ENCODE measurements around the gene EVA1B.
A peak's percentile ranks its signal among the peaks of the same experiment; 100 is the strongest.

The EVA1B gene

GRCh38 chr1:36307601-36308330 is 15.7 kb downstream of the EVA1B start:
- Mint-ChIP-seq H3K27ac (no peak overlapping the region), H3K9me3 (no peaks in the 10 kb centered on the region), H3K4me1 (ENCODE audit: low read depth) (peaks cover 43% of the 10 kb centered on the region), H3K36me3 (ENCODE audit: low read depth) (peaks cover 36% of the 10 kb centered on the region), H3K27me3 (no peaks in the 10 kb centered on the region), H3K4me3 (peak overlapping the region; percentile 85)

DNA sequence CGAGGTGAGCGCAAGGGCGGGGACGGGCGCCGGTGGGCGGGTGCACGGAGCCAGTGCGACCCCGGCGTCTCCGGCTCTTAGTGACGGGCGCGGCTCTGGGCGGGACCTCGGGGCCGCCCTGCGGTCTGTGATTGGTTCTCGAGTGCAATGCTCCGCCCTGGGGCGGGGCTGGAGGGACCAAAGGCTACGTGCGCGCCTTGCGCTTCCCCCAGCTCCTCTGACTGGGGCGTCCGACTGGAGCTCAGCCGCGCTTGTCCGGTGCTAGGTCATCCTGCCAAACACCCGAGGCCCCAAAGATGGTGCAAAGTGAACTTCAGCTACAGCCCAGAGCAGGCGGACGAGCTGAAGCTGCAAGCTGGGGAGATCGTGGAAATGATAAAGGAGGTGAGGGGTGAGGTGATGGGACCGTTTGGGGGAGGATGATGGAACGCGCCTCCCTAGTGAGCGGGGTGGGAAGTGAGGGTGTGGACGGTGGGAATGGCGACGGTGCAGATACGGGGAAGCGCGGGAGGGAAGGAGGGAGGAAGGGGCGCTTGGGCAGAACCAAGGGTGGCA is 16.5 kb downstream of the EVA1B start:
- H3K4me1 Mint-ChIP-seq (ENCODE audit: low read depth) = peaks cover 50% of the 10 kb centered on the region
- H3K9me3 Mint-ChIP-seq = no peaks in the 10 kb centered on the region

GRCh38 chr1:36306210-36306901 is 17.1 kb downstream of the EVA1B start, which contains the start of gene SH3D21:
SH3D21 (plus strand) TSS chr1:36306368; CDS start chr1:36306421, 53 bp downstream.
- Mint-ChIP-seq H3K4me1 (ENCODE audit: low read depth) (peaks cover 55% of the 10 kb centered on the region), H3K27ac (peak within 1 kb of the TSS; percentile 87), H3K27me3 (no peaks in the 10 kb centered on the region), H3K36me3 (ENCODE audit: low read depth) (peaks cover 50% of the 10 kb centered on the region), H3K4me3 (peak within 1 kb of the TSS; percentile 85), H3K9me3 (no peaks in the 10 kb centered on the region)

More for the DNA sequence above, 16.5 kb downstream of the EVA1B start:
- peak overlapping the region; percentile 85 for H3K4me3 Mint-ChIP-seq
- H3K27me3 Mint-ChIP-seq = no peaks in the 10 kb centered on the region
- H3K27ac Mint-ChIP-seq = peak overlapping the region; percentile 80
- peaks cover 43% of the 10 kb centered on the region for H3K36me3 Mint-ChIP-seq (ENCODE audit: low read depth)

DNA sequence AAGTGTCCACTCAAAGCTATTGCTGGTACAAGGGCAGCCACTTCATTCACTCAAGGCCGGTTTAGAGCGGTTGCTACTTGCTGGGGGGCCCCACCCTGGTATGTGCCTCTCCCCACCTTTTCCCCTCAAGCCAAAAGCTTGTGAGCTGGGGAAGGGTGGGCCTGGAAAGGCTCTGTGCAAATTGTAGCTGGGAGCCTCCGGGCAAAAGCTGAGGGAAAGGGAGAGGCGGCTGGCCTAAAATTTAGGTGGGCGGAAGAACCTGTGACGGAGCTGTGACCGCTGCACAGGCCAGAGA is 17.6 kb downstream of the EVA1B start:
- H3K27ac Mint-ChIP-seq = peak overlapping the region; percentile 87
- peak overlapping the region; percentile 22 for H3K4me3 Mint-ChIP-seq
- H3K36me3 Mint-ChIP-seq (ENCODE audit: low read depth) = peaks cover 55% of the 10 kb centered on the region
- H3K27me3 Mint-ChIP-seq = no peaks in the 10 kb centered on the region
- H3K4me1 Mint-ChIP-seq (ENCODE audit: low read depth) = peaks cover 60% of the 10 kb centered on the region
- no peaks in the 10 kb centered on the region for H3K9me3 Mint-ChIP-seq

DNA sequence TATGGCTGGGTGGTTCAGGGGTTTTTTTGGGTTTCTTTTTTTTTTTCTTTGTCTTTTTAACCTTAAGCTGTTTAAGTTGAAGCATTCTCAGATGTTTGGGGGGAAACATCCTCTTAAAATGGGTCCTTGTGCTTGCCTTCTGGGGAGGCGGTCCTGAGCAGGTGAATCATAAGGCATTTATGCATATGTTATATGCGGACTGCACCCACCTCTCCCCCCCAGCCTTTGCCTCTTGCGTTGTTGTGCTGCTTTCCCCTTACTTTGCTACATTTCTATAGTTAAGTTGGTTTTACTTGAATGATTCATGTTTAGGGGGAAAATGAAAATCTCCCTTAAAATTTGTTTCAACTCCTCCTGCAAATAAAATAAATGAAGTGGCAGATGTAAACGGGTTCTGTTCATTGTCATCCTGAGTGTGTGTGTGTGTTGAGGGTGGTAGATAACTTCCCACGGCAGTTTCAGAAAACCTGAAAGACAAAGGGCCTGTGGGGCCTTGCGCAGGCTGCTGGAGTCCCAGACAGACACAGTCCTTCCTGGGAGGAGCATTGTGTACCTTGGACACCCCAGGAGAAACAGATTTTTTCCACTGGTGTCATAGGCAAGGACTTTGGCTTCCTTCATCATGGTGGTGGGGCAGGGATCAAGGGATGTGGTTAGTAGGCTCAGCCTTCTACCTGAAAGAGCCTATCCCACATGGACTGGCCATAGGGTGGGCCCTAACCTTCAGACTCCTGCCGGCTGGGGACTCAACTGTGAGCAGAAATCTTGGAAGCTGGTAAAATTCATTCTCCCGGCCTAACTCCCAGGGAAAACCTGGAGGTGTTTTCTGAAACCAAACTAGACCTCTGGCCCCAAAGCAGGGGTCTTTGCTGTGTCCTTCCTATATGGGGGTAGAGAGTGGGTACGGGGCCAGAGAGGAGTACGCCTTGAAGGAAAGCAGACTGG is 18.2 kb downstream of the EVA1B start:
- no peaks in the 10 kb centered on the region for H3K27me3 Mint-ChIP-seq
- H3K36me3 Mint-ChIP-seq (ENCODE audit: low read depth) = peaks cover 61% of the 10 kb centered on the region
- no peaks in the 10 kb centered on the region for H3K9me3 Mint-ChIP-seq
- peaks cover 66% of the 10 kb centered on the region for H3K4me1 Mint-ChIP-seq (ENCODE audit: low read depth)
- H3K4me3 Mint-ChIP-seq = peak overlapping the region; percentile 22
- H3K27ac Mint-ChIP-seq = peak overlapping the region; percentile 87

- peak overlapping the region; percentile 68 for H3K27ac Mint-ChIP-seq
- peaks cover 66% of the 10 kb centered on the region for H3K36me3 Mint-ChIP-seq (ENCODE audit: low read depth)
- H3K4me1 Mint-ChIP-seq (ENCODE audit: low read depth) = peaks cover 73% of the 10 kb centered on the region
- peak overlapping the region; percentile 41 for H3K4me3 Mint-ChIP-seq
- H3K27me3 Mint-ChIP-seq = no peaks in the 10 kb centered on the region
- no peaks in the 10 kb centered on the region for H3K9me3 Mint-ChIP-seq
Observed at GRCh38 chr1:36304521-36304920, 18.9 kb downstream of the EVA1B start.

DNA sequence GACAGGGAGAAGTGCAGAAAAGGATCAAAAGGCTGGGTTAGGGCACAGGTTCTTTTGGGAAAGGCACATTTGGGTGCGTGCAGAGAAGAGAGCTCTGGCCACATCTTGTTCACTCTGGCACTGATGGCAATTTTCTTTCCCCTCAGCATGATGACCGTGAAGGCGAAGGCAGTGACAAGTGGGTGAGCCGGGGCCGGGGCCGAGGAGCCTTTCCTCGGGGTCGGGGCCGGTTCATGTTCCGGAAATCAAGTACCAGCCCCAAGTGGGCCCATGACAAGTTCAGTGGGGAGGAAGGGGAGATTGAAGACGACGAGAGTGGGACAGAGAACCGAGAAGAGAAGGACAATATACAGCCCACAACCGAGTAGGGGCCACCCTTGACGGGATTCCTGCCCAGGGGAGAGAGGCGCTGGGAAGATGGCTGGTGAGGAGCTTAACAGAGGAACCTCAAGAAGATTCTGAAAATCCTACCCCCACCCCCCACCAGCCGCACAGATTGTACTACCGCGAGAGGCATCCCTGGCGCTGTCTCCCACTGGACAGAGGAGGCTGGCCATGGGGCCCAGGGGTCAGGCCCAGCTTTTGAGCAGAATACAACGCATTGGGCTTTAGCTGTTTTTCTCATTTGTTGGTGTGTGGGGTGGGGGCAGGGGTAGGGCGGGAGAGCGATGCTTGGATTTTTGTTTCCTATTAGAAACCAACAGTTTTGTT is 19.6 kb downstream of the EVA1B start:
- H3K9me3 Mint-ChIP-seq = no peaks in the 10 kb centered on the region
- H3K4me1 Mint-ChIP-seq (ENCODE audit: low read depth) = peaks cover 78% of the 10 kb centered on the region
- peak overlapping the region; percentile 81 for H3K27ac Mint-ChIP-seq
- no peaks in the 10 kb centered on the region for H3K27me3 Mint-ChIP-seq
- peaks cover 64% of the 10 kb centered on the region for H3K36me3 Mint-ChIP-seq (ENCODE audit: low read depth)
- peak overlapping the region; percentile 11 for H3K4me3 Mint-ChIP-seq

DNA sequence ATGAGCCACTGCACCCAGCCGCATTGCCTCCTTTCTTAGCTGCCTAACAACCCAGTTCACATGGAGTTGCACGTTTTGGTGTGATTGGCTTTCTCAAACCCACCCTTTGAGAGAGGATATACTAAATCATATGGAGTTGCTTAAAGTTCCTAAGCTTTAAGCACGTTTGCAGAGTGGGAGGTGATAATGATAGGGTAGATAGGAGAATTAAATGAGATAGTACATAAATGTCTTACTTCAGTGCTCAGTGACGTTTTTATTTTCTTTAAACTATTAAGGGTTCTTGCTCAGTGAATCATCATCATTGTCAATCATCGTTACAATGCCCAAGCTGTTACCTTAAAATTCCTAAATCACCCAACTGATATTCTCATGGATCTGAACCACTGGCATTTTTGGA is 20.2 kb downstream of the EVA1B start:
- Mint-ChIP-seq H3K27me3 (no peaks in the 10 kb centered on the region), H3K9me3 (no peaks in the 10 kb centered on the region), H3K4me3 (peak overlapping the region; percentile 11), H3K36me3 (ENCODE audit: low read depth) (peaks cover 67% of the 10 kb centered on the region), H3K4me1 (ENCODE audit: low read depth) (peaks cover 80% of the 10 kb centered on the region), H3K27ac (peak overlapping the region; percentile 81)

DNA sequence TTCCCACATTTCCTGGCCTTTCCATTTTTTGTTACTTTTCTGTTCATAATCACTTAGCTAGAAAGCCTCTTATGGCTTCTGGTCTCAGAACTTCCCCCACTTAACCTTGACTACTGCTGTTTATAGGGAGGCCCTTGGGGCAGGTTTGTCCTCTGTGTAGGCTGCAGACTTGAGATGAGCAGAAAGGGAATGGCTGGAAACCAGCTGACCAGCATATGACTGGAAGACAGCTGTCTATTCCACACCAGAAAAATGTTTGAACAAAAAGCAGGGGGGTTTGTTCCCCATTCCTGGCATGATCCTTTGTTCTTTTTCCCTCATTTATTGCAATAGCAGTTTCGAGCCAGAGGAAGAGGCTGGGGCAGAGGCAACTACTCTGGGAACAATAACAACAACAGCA is 22.2 kb downstream of the EVA1B start:
- H3K27ac Mint-ChIP-seq = peak overlapping the region; percentile 81
- H3K27me3 Mint-ChIP-seq = no peaks in the 10 kb centered on the region
- no peak overlapping the region for H3K4me3 Mint-ChIP-seq
- H3K9me3 Mint-ChIP-seq = no peaks in the 10 kb centered on the region
- peaks cover 68% of the 10 kb centered on the region for H3K4me1 Mint-ChIP-seq (ENCODE audit: low read depth)
- H3K36me3 Mint-ChIP-seq (ENCODE audit: low read depth) = peaks cover 81% of the 10 kb centered on the region

DNA sequence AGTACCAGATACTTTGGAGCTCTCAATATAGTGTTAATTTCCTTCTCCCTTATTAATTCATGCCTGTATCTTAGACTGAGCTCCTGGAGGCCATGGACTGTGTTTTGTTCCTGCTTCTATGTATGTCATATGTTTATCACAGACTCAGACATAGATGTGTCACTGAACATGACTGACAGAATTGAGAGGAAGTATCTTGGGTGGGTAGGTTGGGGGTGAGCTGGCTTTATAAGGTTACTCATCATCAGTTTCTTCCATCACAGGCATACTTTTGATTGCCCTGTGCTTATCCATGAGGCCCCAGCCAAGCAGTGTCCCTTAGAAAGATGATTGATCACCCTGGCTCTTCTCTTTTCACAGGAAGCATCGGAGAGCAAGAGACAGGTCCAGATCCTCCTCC is 22.9 kb downstream of the EVA1B start:
- H3K9me3 Mint-ChIP-seq = no peaks in the 10 kb centered on the region
- H3K27me3 Mint-ChIP-seq = no peaks in the 10 kb centered on the region
- H3K4me1 Mint-ChIP-seq (ENCODE audit: low read depth) = peaks cover 63% of the 10 kb centered on the region
- peaks cover 85% of the 10 kb centered on the region for H3K36me3 Mint-ChIP-seq (ENCODE audit: low read depth)
- peak overlapping the region; percentile 81 for H3K27ac Mint-ChIP-seq
- H3K4me3 Mint-ChIP-seq = peak overlapping the region; percentile 24

DNA sequence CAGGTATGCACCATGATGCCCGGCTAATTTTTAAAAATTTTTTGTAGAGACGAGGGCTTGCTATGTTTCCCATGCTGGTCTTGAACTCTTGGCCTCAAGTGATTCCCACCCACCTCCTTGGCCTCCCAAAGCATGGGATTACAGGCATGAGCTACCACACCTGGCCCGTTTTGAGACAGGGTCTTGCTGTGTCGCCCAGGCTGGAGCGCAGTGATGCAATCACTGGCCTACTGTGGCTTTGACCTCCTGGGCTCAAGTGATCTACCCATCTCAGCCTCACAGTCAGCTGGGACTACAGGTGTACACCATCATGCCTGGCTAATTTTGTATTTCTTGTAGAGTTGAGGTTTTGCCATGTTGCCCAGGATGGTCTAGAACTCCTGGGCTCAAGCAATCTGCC is 24.8 kb downstream of the EVA1B start:
- H3K4me1 Mint-ChIP-seq (ENCODE audit: low read depth) = peaks cover 45% of the 10 kb centered on the region
- peak overlapping the region; percentile 70 for H3K27ac Mint-ChIP-seq
- no peaks in the 10 kb centered on the region for H3K9me3 Mint-ChIP-seq

DNA sequence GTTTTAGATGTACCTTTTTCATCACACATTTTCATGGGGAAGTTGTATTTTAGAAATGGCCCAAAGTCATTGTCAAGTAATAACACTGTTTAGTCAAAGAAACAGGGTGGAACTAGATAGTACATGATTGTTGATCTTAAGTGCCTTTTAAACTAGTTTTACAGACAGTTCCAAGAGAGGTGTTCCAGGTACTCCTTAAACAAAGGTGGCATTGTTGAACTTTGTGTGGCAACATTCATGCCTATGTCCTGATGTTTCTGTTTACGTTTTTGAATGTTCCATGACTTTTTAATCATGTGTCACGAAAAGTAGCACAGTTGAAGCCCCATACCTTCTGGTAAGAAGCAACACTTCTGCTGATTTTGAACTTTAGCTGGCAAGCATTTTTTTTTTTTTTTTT is 26.4 kb downstream of the EVA1B start:
- no peaks in the 10 kb centered on the region for H3K9me3 Mint-ChIP-seq
- peak overlapping the region; percentile 36 for H3K27ac Mint-ChIP-seq
- H3K36me3 Mint-ChIP-seq (ENCODE audit: low read depth) = peaks cover 80% of the 10 kb centered on the region
- H3K4me3 Mint-ChIP-seq = no peak overlapping the region
- H3K4me1 Mint-ChIP-seq (ENCODE audit: low read depth) = peaks cover 30% of the 10 kb centered on the region
- H3K27me3 Mint-ChIP-seq = no peaks in the 10 kb centered on the region

More for the DNA sequence above, 24.8 kb downstream of the EVA1B start:
- no peak overlapping the region for H3K4me3 Mint-ChIP-seq
- peaks cover 84% of the 10 kb centered on the region for H3K36me3 Mint-ChIP-seq (ENCODE audit: low read depth)
- H3K27me3 Mint-ChIP-seq = no peaks in the 10 kb centered on the region

DNA sequence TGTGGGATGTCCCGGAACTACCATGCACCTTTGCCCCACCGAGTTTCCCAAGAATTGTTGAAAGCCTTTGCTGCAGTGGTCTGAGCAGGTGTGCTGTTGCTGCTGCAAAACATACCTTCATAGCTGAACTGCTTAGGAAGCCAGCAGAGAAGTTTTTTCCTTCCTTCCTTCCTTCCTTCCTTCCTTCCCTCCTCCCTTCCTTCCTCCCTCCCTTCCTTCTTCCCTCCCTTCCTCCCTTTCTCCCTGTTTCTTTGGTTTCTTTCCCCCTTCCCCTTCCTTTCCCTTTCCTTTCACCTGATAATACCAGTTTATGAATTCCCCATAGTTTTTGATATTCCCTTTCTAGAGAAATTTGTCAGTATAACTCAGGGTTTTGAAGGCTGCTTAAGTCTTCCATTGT is 28.1 kb downstream of the EVA1B start:
- Mint-ChIP-seq H3K4me1 (ENCODE audit: low read depth) (peaks cover 15% of the 10 kb centered on the region), H3K27ac (peak overlapping the region; percentile 37), H3K4me3 (no peak overlapping the region), H3K27me3 (no peaks in the 10 kb centered on the region), H3K36me3 (ENCODE audit: low read depth) (peaks cover 79% of the 10 kb centered on the region), H3K9me3 (no peaks in the 10 kb centered on the region)

DNA sequence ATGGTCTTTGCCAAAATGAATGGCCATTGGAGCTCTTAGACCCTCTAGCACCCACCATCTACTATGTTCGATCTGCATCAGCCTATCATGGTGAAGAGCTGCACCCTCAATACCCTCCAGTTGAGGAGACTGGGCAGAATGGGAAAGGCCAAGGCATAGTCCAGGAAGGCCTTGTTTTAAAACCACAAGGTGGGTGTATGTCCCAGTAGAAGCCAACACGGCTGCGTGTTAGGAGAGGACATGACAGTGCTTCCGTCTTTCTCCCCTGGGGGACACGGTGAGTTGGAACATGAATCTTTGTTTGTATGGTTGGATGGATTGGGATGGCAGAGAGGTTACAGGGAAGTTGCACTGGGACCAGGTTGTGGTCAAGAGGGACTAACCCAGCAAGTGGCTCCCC is 35.9 kb downstream of the EVA1B start:
- Mint-ChIP-seq H3K36me3 (ENCODE audit: low read depth) (peaks cover 88% of the 10 kb centered on the region), H3K9me3 (no peaks in the 10 kb centered on the region), H3K27ac (peak overlapping the region; percentile 46), H3K4me1 (ENCODE audit: low read depth) (peaks cover 35% of the 10 kb centered on the region), H3K27me3 (no peaks in the 10 kb centered on the region), H3K4me3 (no peak overlapping the region)
